ENCODE measurements around the gene KCNMA1. TPM values are rescaled to one million over a fixed set of nuclear protein-coding genes. Genes with fewer than 3 reads are reported as not detected.

The KCNMA1 gene
- total RNA-seq, 2 experiments from 2014 or later = not detected

DNA sequence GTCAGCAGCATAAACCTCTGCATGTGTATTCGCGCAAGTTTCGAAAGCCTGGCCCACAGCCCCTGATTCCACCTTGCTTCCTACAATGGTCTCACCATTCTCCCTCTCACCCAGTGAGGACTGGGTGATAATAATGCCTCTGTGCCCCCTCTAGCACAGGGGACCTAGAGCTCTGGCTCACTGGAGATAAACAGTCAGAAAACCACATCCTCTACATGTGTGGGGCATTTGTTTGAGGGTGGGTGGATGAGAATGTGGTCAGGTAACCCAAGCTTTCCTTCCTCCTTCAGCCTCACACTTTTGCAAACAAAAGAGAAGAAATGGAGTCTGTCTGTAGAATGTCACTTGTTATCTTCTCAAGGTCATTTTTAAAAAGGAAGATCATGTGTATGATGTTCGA, 373.5 kb downstream of the KCNMA1 start:
- Mint-ChIP-seq H3K4me1 (ENCODE audit: low read depth) (no peaks in the 10 kb centered on the region), H3K36me3 (no peaks in the 10 kb centered on the region), H3K27me3 (peaks cover 2% of the 10 kb centered on the region), H3K9me3 (no peaks in the 10 kb centered on the region), H3K4me3 (no peak overlapping the region), H3K27ac (no peak overlapping the region)
- intact Hi-C loops (cut with micrococcal nuclease) = no loop called here
- CTCF ChIA-PET = no interaction called here
- DNase-seq = no peak
- POLR2A ChIA-PET = no interaction called here

DNA sequence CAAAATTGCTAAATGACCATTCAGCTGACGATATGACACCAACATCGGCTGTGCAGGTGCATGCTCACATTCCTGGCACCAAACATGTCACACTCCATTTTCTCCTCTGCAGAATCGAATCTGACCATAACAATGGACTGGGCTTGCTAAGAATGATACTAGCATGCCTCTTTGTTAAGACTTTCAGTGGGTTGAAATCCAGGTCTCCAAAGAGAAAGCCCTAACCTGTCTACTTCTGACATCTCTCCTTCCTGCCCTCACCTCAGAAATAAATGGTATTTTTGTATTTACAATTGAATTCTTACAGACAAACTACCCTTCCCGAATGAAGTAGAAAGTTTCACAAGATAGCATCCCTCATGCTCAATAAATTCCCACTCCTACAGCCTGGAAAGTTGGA, 373.9 kb downstream of the KCNMA1 start:
- no peak for DNase-seq
- no peak overlapping the region for H3K27ac Mint-ChIP-seq
- H3K9me3 Mint-ChIP-seq = no peaks in the 10 kb centered on the region
- intact Hi-C loops (cut with micrococcal nuclease) = no loop called here
- POLR2A ChIA-PET = no interaction called here
- H3K4me3 Mint-ChIP-seq = no peak overlapping the region
- no peaks in the 10 kb centered on the region for H3K36me3 Mint-ChIP-seq
- no peaks in the 10 kb centered on the region for H3K4me1 Mint-ChIP-seq (ENCODE audit: low read depth)
- CTCF ChIA-PET = no interaction called here
- peaks cover 2% of the 10 kb centered on the region for H3K27me3 Mint-ChIP-seq

DNA sequence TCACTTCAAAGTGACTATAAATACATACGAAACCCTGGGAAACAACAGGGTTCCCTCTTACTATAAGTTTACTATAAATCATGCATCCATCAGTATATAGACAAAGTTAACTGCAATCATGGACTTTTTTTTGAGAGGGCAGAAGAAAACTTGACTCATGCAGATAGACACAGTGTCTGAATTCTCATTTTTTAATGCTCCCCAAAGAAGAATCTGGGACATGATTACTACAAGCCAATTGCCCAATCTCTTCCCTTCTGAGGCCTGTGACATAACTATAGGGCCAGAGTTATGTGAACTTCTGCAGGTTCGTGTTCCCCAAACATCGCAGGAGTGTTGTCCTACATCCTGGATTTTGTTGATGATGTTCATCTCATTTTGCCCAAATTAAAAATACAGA, 376.5 kb downstream of the KCNMA1 start:
- H3K9me3 Mint-ChIP-seq = no peaks in the 10 kb centered on the region
- CTCF ChIA-PET = no interaction called here
- no peak overlapping the region for H3K27ac Mint-ChIP-seq
- H3K4me3 Mint-ChIP-seq = no peak overlapping the region
- POLR2A ChIA-PET = no interaction called here
- intact Hi-C loops (cut with micrococcal nuclease) = no loop called here
- no peaks in the 10 kb centered on the region for H3K4me1 Mint-ChIP-seq (ENCODE audit: low read depth)
- no peak for DNase-seq
- H3K36me3 Mint-ChIP-seq = no peaks in the 10 kb centered on the region
- H3K27me3 Mint-ChIP-seq = peaks cover 2% of the 10 kb centered on the region

DNA sequence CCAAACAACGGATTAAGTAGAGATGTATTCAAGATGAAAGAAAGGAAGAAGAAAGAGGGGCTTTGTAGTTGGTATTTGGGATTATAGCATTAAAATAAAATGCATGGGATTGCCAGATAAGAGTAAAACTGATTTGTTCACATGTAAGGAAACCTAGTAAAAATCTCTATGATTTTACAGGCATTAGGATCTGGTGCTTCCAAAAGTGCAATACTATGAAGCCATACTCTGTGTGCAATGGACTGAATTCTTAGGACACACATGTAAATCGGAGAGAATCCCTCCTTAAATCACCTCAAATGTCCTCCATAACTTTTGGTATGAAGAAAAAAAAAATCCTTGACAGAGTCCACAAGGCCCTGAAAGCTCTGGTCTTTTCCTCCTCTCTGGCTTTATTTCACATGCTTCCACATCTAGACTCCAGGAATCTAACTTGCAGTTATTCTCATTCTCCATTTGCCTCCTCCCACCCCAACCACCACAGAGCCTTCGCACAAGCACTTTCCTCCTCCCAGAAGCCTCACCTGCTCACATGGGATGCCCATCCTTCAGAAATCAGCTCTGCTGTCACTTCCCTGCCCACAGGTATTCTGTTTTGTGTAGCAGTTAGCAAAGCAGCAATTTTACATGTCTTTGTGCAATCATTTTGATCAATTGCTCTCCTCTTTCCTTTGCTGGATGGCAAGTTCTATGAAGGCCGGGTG, 378.3 kb downstream of the KCNMA1 start:
- no peaks in the 10 kb centered on the region for H3K27me3 Mint-ChIP-seq
- DNase-seq = no peak
- no peaks in the 10 kb centered on the region for H3K36me3 Mint-ChIP-seq
- H3K4me3 Mint-ChIP-seq = no peak overlapping the region
- H3K9me3 Mint-ChIP-seq = no peaks in the 10 kb centered on the region
- no peaks in the 10 kb centered on the region for H3K4me1 Mint-ChIP-seq (ENCODE audit: low read depth)
- ChIA-PET POLR2A (interaction anchor here (0.6 kb wide), 1 partner anchor 650 kb away, joined by 3 read pairs; no protein-coding TSS in a partner anchor), CTCF (no interaction called here)
- intact Hi-C loops (cut with micrococcal nuclease) = no loop called here
- no peak overlapping the region for H3K27ac Mint-ChIP-seq

DNA sequence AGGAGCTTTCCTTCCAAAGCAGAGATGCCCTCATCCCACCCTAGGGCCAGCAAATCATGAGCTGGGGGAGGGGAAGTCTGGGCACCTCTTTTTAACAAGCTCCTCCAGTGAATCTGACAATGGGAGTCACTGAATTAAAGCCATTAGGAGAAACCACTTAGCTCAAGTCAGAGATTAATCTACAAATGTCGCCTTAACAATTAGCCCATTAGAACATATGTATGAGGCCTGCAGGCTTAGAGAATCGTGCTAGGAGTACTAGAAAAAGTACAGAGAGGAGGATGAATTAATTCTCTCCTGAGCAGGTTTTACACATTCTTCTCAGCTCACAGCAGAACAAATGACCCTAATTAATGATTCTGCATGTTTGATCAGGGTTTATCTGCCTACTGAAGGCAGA, 381.3 kb downstream of the KCNMA1 start:
- no peak for DNase-seq
- intact Hi-C loops (cut with micrococcal nuclease) = no loop called here
- Mint-ChIP-seq H3K27me3 (no peaks in the 10 kb centered on the region), H3K36me3 (no peaks in the 10 kb centered on the region), H3K27ac (no peak overlapping the region), H3K4me3 (no peak overlapping the region), H3K9me3 (no peaks in the 10 kb centered on the region), H3K4me1 (ENCODE audit: low read depth) (no peaks in the 10 kb centered on the region)
- ChIA-PET CTCF (no interaction called here), POLR2A (no interaction called here)

DNA sequence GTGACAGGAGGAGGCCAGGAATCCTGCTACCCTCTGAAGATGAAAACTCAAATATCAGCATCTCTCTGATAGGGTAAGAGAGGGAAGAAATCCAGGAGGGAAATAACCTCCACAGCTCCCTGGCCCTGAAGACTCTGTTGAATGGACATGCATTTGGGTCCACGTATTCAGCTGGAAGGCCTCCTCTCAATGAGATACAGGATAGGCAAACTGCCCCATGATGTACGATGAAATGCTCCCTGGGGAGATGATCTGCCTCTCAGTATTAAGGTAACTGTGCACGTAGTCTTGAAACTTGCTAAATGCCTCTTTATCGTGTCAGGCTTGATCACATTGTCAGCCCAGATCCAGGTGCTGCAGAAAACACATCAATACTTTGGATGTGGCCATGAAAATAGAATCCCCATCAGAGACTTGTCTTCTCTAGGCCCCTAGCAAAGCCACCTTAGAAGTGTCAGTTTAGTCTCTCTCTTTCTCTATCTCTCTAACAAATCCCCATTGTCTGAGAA, 384.0 kb downstream of the KCNMA1 start:
- Mint-ChIP-seq H3K27ac (no peak overlapping the region), H3K4me1 (ENCODE audit: low read depth) (no peaks in the 10 kb centered on the region), H3K4me3 (no peak overlapping the region), H3K9me3 (no peaks in the 10 kb centered on the region), H3K36me3 (no peaks in the 10 kb centered on the region), H3K27me3 (no peaks in the 10 kb centered on the region)
- DNase-seq = no peak
- intact Hi-C loops (cut with micrococcal nuclease) = no loop called here
- ChIA-PET POLR2A (no interaction called here), CTCF (no interaction called here)

DNA sequence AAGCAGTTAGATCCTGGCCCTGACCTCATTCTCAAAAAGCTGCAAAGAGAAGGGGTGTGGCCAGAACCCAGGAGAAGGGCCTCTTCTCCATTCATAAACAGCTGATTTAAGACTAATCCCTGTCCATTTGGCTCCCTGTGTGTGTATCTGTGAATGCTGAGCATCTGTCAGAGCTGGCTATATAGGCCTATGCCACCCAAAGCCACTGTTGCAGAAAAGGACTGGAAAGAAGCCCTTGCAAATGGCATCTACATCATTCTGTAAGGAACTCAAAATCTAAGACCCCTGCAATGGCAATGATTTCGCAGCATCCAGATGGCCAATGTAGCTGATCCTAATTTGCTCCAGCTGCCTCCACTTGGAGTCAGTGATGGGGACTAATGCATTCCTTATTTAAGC, 384.5 kb downstream of the KCNMA1 start:
- CTCF ChIA-PET = no interaction called here
- Mint-ChIP-seq H3K9me3 (no peaks in the 10 kb centered on the region), H3K4me1 (ENCODE audit: low read depth) (no peaks in the 10 kb centered on the region)

DNA sequence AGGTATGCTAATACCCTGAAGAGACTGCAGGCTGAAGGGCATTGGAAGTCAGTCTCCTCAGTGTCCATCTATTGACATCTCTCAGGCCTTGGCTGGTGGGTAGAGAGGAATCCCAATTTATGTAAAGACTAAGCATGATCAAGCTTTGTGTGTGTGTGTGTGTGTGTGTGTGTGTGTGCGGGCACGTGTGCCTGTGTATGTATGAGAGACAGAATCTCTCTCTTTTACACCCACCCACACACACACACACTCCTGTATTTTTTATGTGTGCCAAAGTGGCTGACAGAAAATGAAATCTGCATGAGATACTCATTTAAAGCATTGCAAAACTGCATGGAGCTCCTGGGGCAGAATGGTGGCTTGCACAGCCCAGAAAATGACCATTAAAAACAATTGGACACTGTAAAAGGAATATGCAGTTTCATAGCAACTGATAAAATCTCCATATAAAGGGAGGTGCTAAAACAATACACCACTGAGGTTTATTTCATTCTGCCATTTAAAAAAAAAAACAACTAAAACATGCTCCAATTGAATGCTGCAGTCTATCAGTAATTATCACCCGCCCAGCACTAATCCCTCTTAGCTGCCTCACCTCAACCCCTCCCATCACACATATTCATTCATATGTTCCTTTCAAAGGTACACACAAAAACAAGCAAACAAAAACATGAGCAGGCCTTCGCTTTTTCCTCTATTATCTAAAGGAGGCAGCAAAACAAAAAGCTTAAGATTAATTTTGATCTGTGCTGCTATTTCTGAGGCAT, 385.0 kb downstream of the KCNMA1 start:
- ChIA-PET CTCF (no interaction called here), POLR2A (no interaction called here)
- intact Hi-C loops (cut with micrococcal nuclease) = no loop called here
- Mint-ChIP-seq H3K36me3 (no peaks in the 10 kb centered on the region), H3K27ac (no peak overlapping the region), H3K9me3 (no peaks in the 10 kb centered on the region), H3K4me3 (no peak overlapping the region), H3K4me1 (ENCODE audit: low read depth) (no peaks in the 10 kb centered on the region), H3K27me3 (no peaks in the 10 kb centered on the region)
- DNase-seq = no peak

More for the DNA sequence above, 384.5 kb downstream of the KCNMA1 start:
- Mint-ChIP-seq H3K27me3 (no peaks in the 10 kb centered on the region), H3K4me3 (no peak overlapping the region), H3K27ac (no peak overlapping the region), H3K36me3 (no peaks in the 10 kb centered on the region)
- intact Hi-C loops (cut with micrococcal nuclease) = no loop called here
- DNase-seq = no peak
- POLR2A ChIA-PET = no interaction called here

DNA sequence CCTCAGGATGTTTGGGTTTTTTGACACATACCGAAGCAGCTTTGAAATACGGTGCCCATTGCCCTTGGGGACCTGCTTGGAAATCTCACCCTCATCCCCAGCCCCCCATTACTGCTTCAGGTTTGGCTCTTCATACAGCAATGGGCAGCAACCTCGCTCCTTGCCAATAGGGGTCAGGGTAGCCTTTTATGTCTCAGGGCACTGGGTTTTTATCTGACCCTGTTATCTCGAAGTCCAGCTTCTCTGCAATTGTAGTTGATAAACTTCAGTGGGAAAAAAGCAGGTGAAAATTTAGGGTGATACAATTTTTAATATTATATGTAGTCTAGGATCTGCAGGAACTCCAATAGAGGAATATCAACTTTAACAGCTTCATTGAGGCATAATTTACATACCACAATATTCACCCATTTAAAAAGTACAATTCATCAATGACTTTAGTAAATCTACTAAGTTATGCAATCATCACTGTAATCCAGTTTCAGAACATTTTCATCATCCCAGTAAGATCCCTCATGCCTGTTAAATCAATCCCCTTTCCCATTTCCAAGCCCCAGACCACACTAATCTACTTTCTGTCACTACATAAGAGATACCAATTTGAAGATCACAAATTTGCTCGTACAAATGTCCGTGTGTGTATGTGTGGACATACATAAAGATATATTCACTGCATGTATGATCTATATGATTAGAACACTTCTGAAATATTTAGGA, 386.2 kb downstream of the KCNMA1 start:
- intact Hi-C loops (cut with micrococcal nuclease) = no loop called here
- Mint-ChIP-seq H3K27ac (no peak overlapping the region), H3K36me3 (no peaks in the 10 kb centered on the region), H3K4me1 (ENCODE audit: low read depth) (no peaks in the 10 kb centered on the region), H3K4me3 (no peak overlapping the region), H3K9me3 (no peaks in the 10 kb centered on the region), H3K27me3 (no peaks in the 10 kb centered on the region)
- ChIA-PET CTCF (no interaction called here), POLR2A (no interaction called here)
- no peak for DNase-seq

DNA sequence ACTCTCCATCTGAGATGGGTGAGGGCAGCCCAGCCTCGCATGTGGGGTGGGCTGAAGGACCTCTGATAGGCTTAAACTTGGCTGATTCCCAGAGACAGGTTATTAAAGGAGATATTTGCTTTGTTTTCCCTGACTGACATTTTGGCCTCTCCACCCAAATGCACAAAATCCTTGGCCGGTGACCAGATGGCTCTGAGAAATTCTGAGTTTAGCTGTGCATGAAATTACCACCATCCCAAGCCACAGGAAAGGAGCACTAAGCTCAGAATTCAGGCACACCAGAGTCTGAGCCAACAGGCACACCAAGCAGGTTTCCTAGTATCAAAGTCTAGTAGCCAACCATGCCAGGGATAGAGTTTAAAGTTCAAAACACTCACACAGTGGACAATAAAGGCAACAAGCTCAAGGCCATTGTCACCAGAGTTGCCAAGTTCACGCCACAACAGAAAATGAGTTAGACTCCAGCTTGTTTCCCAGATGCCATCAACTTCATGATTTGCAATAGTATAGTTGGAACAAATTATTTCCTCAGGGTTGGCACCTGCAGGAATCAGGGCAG, 387.6 kb downstream of the KCNMA1 start:
- no peaks in the 10 kb centered on the region for H3K36me3 Mint-ChIP-seq
- no peaks in the 10 kb centered on the region for H3K27me3 Mint-ChIP-seq
- no peaks in the 10 kb centered on the region for H3K9me3 Mint-ChIP-seq
- intact Hi-C loops (cut with micrococcal nuclease) = no loop called here
- no peak overlapping the region for H3K4me3 Mint-ChIP-seq
- no peak overlapping the region for H3K27ac Mint-ChIP-seq
- DNase-seq = no peak
- ChIA-PET POLR2A (no interaction called here), CTCF (no interaction called here)
- no peaks in the 10 kb centered on the region for H3K4me1 Mint-ChIP-seq (ENCODE audit: low read depth)

DNA sequence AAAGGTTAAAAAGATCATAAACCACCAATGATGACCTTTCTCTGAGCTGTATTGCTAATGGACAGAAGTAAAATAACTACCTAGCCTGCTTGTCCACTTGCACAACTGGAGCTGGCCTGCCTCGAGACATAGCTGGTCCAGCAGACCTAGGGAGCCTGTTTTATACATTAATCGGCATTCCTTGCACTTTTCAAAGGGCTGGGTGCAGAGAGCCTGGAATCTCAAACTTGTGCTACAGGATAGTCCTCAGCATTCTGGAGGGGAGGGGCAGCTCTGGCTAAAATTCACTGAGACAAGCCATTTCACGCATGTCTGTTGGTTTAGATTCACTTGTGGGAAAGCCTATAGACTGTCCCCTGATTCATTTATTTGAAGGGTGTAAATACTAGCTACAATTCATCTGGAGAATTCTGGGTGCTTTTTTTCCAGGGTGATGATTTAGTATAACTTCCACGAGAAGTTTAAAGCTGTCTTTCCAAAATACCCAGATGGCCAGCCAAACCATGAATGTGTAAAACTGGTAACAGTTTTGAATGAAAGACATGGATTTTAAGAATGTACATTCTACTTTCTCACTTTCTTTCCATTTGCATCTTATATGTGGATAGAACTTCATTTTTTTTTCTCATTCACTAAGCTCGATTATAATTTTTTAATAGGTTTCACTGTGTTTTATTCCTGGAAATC, 389.4 kb downstream of the KCNMA1 start:
- no peaks in the 10 kb centered on the region for H3K27me3 Mint-ChIP-seq
- no peak overlapping the region for H3K4me3 Mint-ChIP-seq
- no peak for DNase-seq
- intact Hi-C loops (cut with micrococcal nuclease) = no loop called here
- no peaks in the 10 kb centered on the region for H3K9me3 Mint-ChIP-seq
- ChIA-PET CTCF (interaction anchor here (0.6 kb wide), 1 partner anchor 87 kb away, joined by 5 read pairs; no protein-coding TSS in a partner anchor), POLR2A (no interaction called here)
- no peak overlapping the region for H3K27ac Mint-ChIP-seq
- no peaks in the 10 kb centered on the region for H3K4me1 Mint-ChIP-seq (ENCODE audit: low read depth)
- no peaks in the 10 kb centered on the region for H3K36me3 Mint-ChIP-seq

Measured in activated CD4-positive, alpha-beta memory T cell treated with anti-CD3 and anti-CD28 coated beads for 36 hours (primary cell).